K562 (cell line): ENCODE data around the gene ZNF264. TPM values are rescaled to one million over a fixed set of nuclear protein-coding genes. Genes with fewer than 3 reads are reported as not detected.

ENCODE experiments used
- ESRRB ChIP-seq: fragments of 250-450 bp; sonication (Bioruptor Pico); IDR thresholded peaks from 2 replicates; pipeline ENCODE4 v1.5.0; 2020; ENCODE audit warnings: mild to moderate bottlenecking, moderate library complexity, borderline replicate concordance
- HMG20A ChIP-seq: fragments of 450-650 bp; formaldehyde crosslinking; conservative IDR thresholded peaks from 2 replicates; pipeline ENCODE4 v1.4.0; 2020; ENCODE audit warnings: mild to moderate bottlenecking, mixed read lengths
- KLF6 ChIP-seq: fragments of 250-450 bp; sonication (Bioruptor Pico); IDR thresholded peaks from 2 replicates; pipeline ENCODE4 v1.4.0; 2020; ENCODE audit warnings: mild to moderate bottlenecking, moderate library complexity, borderline replicate concordance
- NR2C1 ChIP-seq, 2 experiments: fragments of 450-650 bp; IDR thresholded peaks; 2 replicates each; pipeline ENCODE4 v1.6.1; 2017; ENCODE audit warnings: mild to moderate bottlenecking in 2 of 2, antibody characterized with exemption in 1 of 2, inconsistent platforms in 1 of 2, missing compliant biosample characterization in 1 of 2, missing genetic modification characterization in 1 of 2
- RB1 ChIP-seq: fragments of 450-650 bp; IDR thresholded peaks from 2 replicates; pipeline ENCODE4 v1.6.1; 2017; ENCODE audit warnings: low read depth, mild to moderate bottlenecking
- TAF7 ChIP-seq: fragments of 450-650 bp; IDR thresholded peaks from 2 replicates; pipeline ENCODE4 v1.6.1; 2016; ENCODE audit warnings: missing genetic modification characterization, missing compliant biosample characterization
- THRAP3 ChIP-seq: fragments of 450-650 bp; IDR thresholded peaks from 2 replicates; pipeline ENCODE4 v1.6.1; 2016; ENCODE audit warnings: mild to moderate bottlenecking, inconsistent platforms, borderline replicate concordance
- ZBTB5 ChIP-seq: fragments of 450-650 bp; IDR thresholded peaks from 2 replicates; pipeline ENCODE4 v1.6.1; 2017; ENCODE audit warnings: antibody characterized with exemption
- ZNF436 ChIP-seq: fragments of 250-450, 450-650 bp; sonication (Bioruptor Pico); formaldehyde crosslinking; IDR thresholded peaks from 2 replicates; pipeline ENCODE4 v1.7.0; 2020; ENCODE audit warnings: mild to moderate bottlenecking
- polyA plus RNA-seq, 8 experiments: library from polyadenylated mRNA; depleted of rRNA in 4 of 8; stranded (reverse) in 5 of 8; unstranded in 3 of 8; fragments of >200 nt; fragmentation: Nextera tagmentation in 2 of 8; fragmentation: Illumina TruSeq in 1 of 8; extraction: Ambion mirVana in 2 of 8; extraction: Trizol in 1 of 8; gene quantifications; 2 replicates each; pipeline versions ENCODE4 v1.2.1 to v1.2.3, GENCODE V29; 2011 to 2014; ENCODE audit warnings: inconsistent platforms in 1 of 8, missing spikeins in 1 of 8
- total RNA-seq, 7 experiments: library from RNA; depleted of rRNA in 6 of 7; stranded (reverse); fragments of >200 nt in 6 of 7; fragmentation: Illumina TruSeq in 2 of 7; extraction: Trizol in 2 of 7; gene quantifications; 2 replicates each; pipeline versions ENCODE4 v1.2.1 to v1.2.3, GENCODE V29; 2011 to 2021; ENCODE audit warnings: low replicate concordance in 1 of 7
- TF ChIP-seq, protein P1 (sequence below): fragments of 250-450 bp; sonication (Bioruptor Pico); IDR thresholded peaks from 2 replicates; pipeline ENCODE4 v1.4.0; 2020; ENCODE audit warnings: mild to moderate bottlenecking

The ZNF264 gene
- total and polyA plus RNA-seq, 9 of the 15 experiments (the other 6 are each of a cell fraction or from before 2014, with no cell fraction given): 0.08 to 7.9 (median 1.3) TPM

DNA sequence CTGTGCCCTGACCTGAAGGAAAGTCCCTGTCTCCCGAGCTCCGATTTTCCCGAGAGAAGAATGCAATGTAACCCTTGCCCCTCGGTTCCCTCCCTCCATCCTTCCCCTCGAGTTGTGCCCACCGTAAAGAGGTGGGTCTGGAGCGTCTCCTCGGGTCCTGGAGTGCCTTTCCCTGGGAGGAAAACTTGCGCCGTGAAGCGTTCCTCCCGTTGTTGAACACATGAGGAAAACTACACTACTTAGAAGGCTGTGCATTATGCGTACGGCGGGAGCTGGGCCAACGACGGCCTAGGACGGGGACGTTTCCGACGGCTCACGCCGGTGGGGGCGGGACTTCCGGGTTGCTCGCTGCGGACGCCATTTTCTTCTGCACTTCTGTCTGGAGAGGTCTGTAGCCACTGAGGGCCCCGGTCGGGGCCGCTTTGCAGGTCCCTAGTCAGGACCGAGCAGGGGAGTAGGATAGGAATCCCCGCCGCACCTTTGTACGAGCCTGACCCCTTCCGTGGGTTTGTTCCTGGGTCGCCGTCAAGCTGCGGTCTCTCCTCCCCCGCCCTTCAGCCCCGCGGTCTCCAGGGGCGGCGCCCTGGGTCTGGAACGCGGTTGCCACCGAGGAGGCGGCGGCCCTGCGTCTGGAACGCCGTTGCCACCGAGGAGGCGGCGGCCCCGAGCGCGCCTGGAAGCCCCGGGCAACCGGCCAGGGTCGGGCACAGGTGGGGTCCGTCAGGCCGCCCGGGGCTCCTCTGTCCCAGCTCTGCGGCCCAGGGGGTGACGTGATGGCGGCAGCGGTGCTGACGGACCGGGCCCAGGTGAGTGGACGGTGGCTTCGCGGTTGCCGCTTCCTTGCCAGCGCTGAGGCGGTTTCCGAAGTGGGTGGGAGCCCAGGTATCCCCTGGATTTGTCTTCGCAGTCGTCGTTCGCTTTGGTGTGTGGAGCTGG lies at the start of gene ZNF264 (continued):
- no peak for TF ChIP-seq THRAP3
- no peak for TF ChIP-seq TAF7 (tag)
- TF ChIP-seq HMG20A: no peak
- no peak for TF ChIP-seq ZBTB5
- TF ChIP-seq NR2C1 (IDR thresholded peaks at IDR 0.05): no peak
- 0 out of 2 replicates have a peak, but pooled peaks have one; percentile 42 for TF ChIP-seq NR2C1 (tag; IDR thresholded peaks at IDR 0.05)
- TF ChIP-seq ESRRB: no peak
- TF ChIP-seq, protein P1, sequence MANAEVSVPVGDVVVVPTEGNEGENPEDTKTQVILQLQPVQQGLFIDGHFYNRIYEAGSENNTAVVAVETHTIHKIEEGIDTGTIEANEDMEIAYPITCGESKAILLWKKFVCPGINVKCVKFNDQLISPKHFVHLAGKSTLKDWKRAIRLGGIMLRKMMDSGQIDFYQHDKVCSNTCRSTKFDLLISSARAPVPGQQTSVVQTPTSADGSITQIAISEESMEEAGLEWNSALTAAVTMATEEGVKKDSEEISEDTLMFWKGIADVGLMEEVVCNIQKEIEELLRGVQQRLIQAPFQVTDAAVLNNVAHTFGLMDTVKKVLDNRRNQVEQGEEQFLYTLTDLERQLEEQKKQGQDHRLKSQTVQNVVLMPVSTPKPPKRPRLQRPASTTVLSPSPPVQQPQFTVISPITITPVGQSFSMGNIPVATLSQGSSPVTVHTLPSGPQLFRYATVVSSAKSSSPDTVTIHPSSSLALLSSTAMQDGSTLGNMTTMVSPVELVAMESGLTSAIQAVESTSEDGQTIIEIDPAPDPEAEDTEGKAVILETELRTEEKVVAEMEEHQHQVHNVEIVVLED (CRISPR knock-in tag): peak; percentile 83
- TF ChIP-seq RB1: no peak
- no peak for TF ChIP-seq KLF6 (CRISPR knock-in tag)
- no peak for TF ChIP-seq ZNF436 (CRISPR knock-in tag)
- TF ChIP-seq, all 486 proteins: peak for 42
